ENCODE data around the gene PCDH9.

GRCh38 chr13:66948910-66949309, 281.2 kb downstream of the PCDH9 start:
- TF ChIP-seq EZH2phosphoT487 (IDR thresholded peaks at IDR 0.05; ENCODE audit: borderline replicate concordance, low read depth) (no peak), CTCF (IDR thresholded peaks at IDR 0.05) (no peak), SIN3A (IDR thresholded peaks at IDR 0.05; ENCODE audit: borderline replicate concordance, low read depth, low read length) (no peak), MXI1 (IDR thresholded peaks at IDR 0.05; ENCODE audit: low read depth, low read length) (no peak), TAF1 (IDR thresholded peaks at IDR 0.05; ENCODE audit: borderline replicate concordance, low read depth, low read length) (no peak), POLR2AphosphoS5 (IDR thresholded peaks at IDR 0.05; ENCODE audit: low read depth, low read length) (no peak), USF2 (IDR thresholded peaks at IDR 0.05; ENCODE audit: borderline replicate concordance, low read depth, low read length) (no peak), FOSL2 (IDR thresholded peaks at IDR 0.05; ENCODE audit: borderline replicate concordance, low read depth) (no peak), JUND (IDR thresholded peaks at IDR 0.05) (no peak), MAX (IDR thresholded peaks at IDR 0.05; ENCODE audit: low read depth) (no peak), EP300 (IDR thresholded peaks at IDR 0.05; ENCODE audit: borderline replicate concordance in 1 of 2, low read depth in 1 of 2, low read length in 1 of 2) (no peak), RFX5 (IDR thresholded peaks at IDR 0.05; ENCODE audit: low read length) (no peak), YY1 (IDR thresholded peaks at IDR 0.05; ENCODE audit: low read depth) (no peak), RCOR1 (IDR thresholded peaks at IDR 0.05; ENCODE audit: low read length) (no peak)

All from SK-N-SH (cell line).